DOHH2 (cell line): Measurements from ENCODE around the gene SPDYE5.

Source experiments
- CTCF ChIP-seq: fragments of 200-600 bp; sonication (generic); IDR thresholded peaks from one replicate; pipeline ENCODE4 v1.5.1; 2014; ENCODE audit warnings: antibody characterized with exemption, mild to moderate bottlenecking, low read depth, low read length; ENCODE audit not compliant: poor library complexity, severe bottlenecking
- EZH2phosphoT487 ChIP-seq: fragments of 200-600 bp; sonication (generic); IDR thresholded peaks from 2 replicates; pipeline ENCODE4 v1.6.1; 2017; ENCODE audit warnings: borderline replicate concordance, mild to moderate bottlenecking, antibody characterized with exemption, low read length, moderate library complexity, mixed read lengths

- TF ChIP-seq CTCF (no peak), EZH2phosphoT487 (no peak)
Measured at GRCh38 chr7:75531359-75531821, 39.3 kb downstream of the SPDYE5 start.
